SU-DHL-6 (cell line): Measurements from ENCODE around the gene CTTN.

Experiments
- H2AFZ ChIP-seq: fragments of 200-600 bp; sonication (generic); 2 replicates; pipeline ENCODE4 v1.6.1; 2014; ENCODE audit warnings: low read depth, mild to moderate bottlenecking, moderate library complexity, mixed read lengths, antibody characterized with exemption, low read length; ENCODE audit not compliant: severe bottlenecking
- H3F3A ChIP-seq: fragments of 200-600 bp; shearing (Covaris generic); 2 replicates; pipeline ENCODE4 v1.6.0; 2016; ENCODE audit warnings: antibody characterized with exemption, mild to moderate bottlenecking; ENCODE audit not compliant: insufficient read depth
- H3K27ac ChIP-seq: fragments of 200-600 bp; sonication (generic); 2 replicates; pipeline ENCODE4 v1.5.1; 2016; ENCODE audit warnings: low read depth, mild to moderate bottlenecking, low read length, moderate library complexity, mixed read lengths
- H3K27me3 ChIP-seq: fragments of 200-600 bp; sonication (generic), shearing (Covaris generic); 2 replicates; pipeline ENCODE4 v1.6.0; 2014; ENCODE audit warnings: mild to moderate bottlenecking, low read length
- H3K36me3 ChIP-seq: fragments of 200-600 bp; sonication (generic); 2 replicates; pipeline ENCODE4 v1.6.1; 2014; ENCODE audit warnings: mild to moderate bottlenecking, low read length, mixed read lengths
- H3K4me2 ChIP-seq: fragments of 300-600, 200-600 bp; shearing (Covaris generic), sonication (generic); 2 replicates; pipeline ENCODE4 v1.6.0; 2014; ENCODE audit warnings: low read length, low read depth, mild to moderate bottlenecking; ENCODE audit not compliant: poor library complexity, severe bottlenecking
- H3K4me3 ChIP-seq: fragments of 200-600 bp; sonication (generic); 2 replicates; pipeline ENCODE4 v1.5.1; 2014; ENCODE audit warnings: antibody characterized with exemption, low read length, mild to moderate bottlenecking, mixed read lengths; ENCODE audit not compliant: insufficient read depth, poor library complexity, severe bottlenecking
- H3K79me2 ChIP-seq: fragments of 200-600 bp; sonication (generic); 2 replicates; pipeline ENCODE4 v1.6.1; 2014; ENCODE audit warnings: mild to moderate bottlenecking, low read length, moderate library complexity; ENCODE audit not compliant: insufficient read depth
- H3K9ac ChIP-seq: fragments of 200-600 bp; sonication (generic); 2 replicates; pipeline ENCODE4 v1.7.0; 2014; ENCODE audit warnings: mild to moderate bottlenecking, low read length
- H3K9me2 ChIP-seq: fragments of 200-600 bp; sonication (generic); replicated peaks from 2 replicates; pipeline ENCODE4 v1.6.1; 2014; ENCODE audit warnings: low read length; ENCODE audit not compliant: insufficient read depth
- H3K9me3 ChIP-seq: fragments of 200-600 bp; sonication (generic); 2 replicates; pipeline ENCODE4 v1.6.1; 2014; ENCODE audit warnings: low read length, mixed read lengths; ENCODE audit not compliant: insufficient read depth
- H4K20me1 ChIP-seq: fragments of 200-600 bp; sonication (generic); 2 replicates; pipeline ENCODE4 v1.6.1; 2014; ENCODE audit warnings: low read depth, mild to moderate bottlenecking, antibody characterized with exemption, low read length, moderate library complexity, mixed read lengths
- EZH2phosphoT487 ChIP-seq: fragments of 200-600 bp; sonication (generic), shearing (Covaris generic); conservative IDR thresholded peaks from 2 replicates; pipeline ENCODE4 v1.6.1; 2018; ENCODE audit warnings: mild to moderate bottlenecking, antibody characterized with exemption, low read length, moderate library complexity, mixed read lengths
- TF ChIP-seq, protein P1 (sequence below): fragments of 200-600 bp; sonication (generic); IDR thresholded peaks from one replicate; pipeline ENCODE4 v1.5.1; 2017; ENCODE audit warnings: antibody characterized with exemption, mild to moderate bottlenecking, low read length, moderate library complexity; ENCODE audit not compliant: insufficient read depth, poor library complexity, severe bottlenecking

CTTN gene

DNA sequence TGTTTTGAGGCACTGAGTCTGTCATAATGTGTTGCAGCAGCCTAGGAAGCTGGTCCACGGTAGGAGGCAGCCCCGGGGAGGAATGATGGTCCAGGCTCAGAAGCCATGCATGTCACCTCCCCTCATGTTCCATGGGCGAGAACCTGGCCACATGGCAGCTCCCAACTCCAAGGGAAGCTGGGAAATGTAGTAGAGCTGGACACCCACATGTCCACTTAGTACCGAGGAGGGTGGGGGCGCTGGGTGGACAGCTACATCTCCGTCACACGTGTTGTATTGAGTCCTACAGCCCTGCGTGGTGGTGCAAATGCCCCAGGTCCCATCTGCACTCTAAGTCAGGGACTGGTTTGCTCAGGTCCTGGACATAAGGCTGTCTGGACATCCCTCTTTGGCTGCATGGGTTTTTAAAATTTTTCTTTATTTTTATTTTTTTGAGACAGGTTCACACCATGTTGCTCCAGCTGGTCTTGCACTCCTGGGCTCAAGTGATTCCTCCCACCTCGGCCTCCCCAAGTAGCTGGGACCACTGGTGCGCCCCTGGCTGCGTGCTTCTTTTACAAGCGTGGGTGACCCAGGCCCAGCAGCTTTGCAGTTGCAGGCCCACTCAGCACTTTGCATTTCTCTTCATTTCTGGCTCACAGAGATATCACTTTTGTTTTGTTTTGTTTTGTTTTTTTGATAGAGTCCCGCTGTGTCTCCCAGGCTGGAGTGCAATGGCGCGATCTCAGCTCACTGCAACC, 3.9 kb upstream of the CTTN start:
- Histone ChIP-seq H3K4me3 (no peak overlapping the region), H3F3A (peaks cover 7% of the 10 kb centered on the region; the same call in 1 of the 2 replicates), H4K20me1 (no peaks in the 10 kb centered on the region), H3K79me2 (peaks cover 48% of the 10 kb centered on the region), H3K36me3 (peaks cover 4% of the 10 kb centered on the region; the same call in 1 of the 2 replicates), H3K4me2 (no peak overlapping the region), H3K9me2 (no peaks in the 10 kb centered on the region), H3K27ac (no peak overlapping the region), H3K9me3 (no peaks in the 10 kb centered on the region), H2AFZ (no peak overlapping the region), H3K9ac (no peak overlapping the region), H3K27me3 (no peaks in the 10 kb centered on the region)
- TF ChIP-seq, protein P1, sequence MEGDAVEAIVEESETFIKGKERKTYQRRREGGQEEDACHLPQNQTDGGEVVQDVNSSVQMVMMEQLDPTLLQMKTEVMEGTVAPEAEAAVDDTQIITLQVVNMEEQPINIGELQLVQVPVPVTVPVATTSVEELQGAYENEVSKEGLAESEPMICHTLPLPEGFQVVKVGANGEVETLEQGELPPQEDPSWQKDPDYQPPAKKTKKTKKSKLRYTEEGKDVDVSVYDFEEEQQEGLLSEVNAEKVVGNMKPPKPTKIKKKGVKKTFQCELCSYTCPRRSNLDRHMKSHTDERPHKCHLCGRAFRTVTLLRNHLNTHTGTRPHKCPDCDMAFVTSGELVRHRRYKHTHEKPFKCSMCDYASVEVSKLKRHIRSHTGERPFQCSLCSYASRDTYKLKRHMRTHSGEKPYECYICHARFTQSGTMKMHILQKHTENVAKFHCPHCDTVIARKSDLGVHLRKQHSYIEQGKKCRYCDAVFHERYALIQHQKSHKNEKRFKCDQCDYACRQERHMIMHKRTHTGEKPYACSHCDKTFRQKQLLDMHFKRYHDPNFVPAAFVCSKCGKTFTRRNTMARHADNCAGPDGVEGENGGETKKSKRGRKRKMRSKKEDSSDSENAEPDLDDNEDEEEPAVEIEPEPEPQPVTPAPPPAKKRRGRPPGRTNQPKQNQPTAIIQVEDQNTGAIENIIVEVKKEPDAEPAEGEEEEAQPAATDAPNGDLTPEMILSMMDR, result no peak
- TF ChIP-seq EZH2phosphoT487, result no peak

DNA sequence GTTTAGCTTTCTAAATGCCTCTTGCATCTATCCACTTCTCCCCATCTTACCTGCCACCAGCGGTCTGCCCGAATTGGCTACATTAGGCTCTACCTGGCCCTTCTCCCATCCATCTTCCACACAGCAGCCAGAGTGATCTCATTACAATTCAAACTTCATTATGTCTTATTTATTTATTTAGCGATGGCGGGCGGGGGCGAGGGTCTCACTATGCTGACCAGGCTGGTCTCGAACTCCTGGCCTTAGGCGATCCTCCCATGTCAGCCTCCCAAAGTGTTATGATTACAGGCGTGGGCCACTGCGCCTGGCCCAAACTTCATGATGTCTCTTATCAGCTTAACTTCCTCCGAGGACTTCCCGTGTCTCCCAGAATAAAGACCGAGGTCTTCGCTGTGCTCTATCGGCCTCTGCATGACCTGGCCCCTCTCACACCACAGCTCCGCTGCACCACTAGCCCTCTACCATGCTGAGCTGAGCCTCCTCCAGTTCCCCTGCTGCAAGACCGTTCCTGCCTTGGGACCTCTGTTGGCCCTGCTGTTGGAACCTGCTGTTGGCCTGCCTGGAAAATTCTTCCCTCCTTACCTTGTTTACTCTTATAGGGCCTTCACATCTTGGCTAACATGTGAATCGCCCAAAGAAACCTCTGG, 870 bp upstream of the CTTN start:
- no peak for TF ChIP-seq EZH2phosphoT487
- TF ChIP-seq, protein P1, result no peak
- Histone ChIP-seq H3K36me3 (peaks cover 4% of the 10 kb centered on the region; the same call in 1 of the 2 replicates), H3K4me3 (peak overlapping the region; percentile 55), H2AFZ (peak overlapping the region; percentile 29), H3K9me2 (no peaks in the 10 kb centered on the region), H3K9me3 (no peaks in the 10 kb centered on the region; the same call in 1 of the 2 replicates), H3F3A (peaks cover 24% of the 10 kb centered on the region), H3K9ac (peak overlapping the region; percentile 70), H4K20me1 (no peaks in the 10 kb centered on the region), H3K79me2 (peaks cover 39% of the 10 kb centered on the region), H3K27ac (peak overlapping the region; percentile 77), H3K4me2 (peak overlapping the region; percentile 63), H3K27me3 (no peaks in the 10 kb centered on the region)

- TF ChIP-seq, protein P1, result no peak
- no peak for TF ChIP-seq EZH2phosphoT487
- Histone ChIP-seq H3K9ac (peak overlapping the region; percentile 70), H3F3A (peaks cover 24% of the 10 kb centered on the region), H2AFZ (no peak overlapping the region), H4K20me1 (no peaks in the 10 kb centered on the region), H3K27ac (peak overlapping the region; percentile 77), H3K27me3 (no peaks in the 10 kb centered on the region), H3K4me2 (peak overlapping the region; percentile 63), H3K36me3 (peaks cover 4% of the 10 kb centered on the region; the same call in 1 of the 2 replicates), H3K9me2 (no peaks in the 10 kb centered on the region), H3K79me2 (peaks cover 25% of the 10 kb centered on the region), H3K4me3 (peak overlapping the region; percentile 55), H3K9me3 (no peaks in the 10 kb centered on the region; the same call in 1 of the 2 replicates)
Measured at GRCh38 chr11:70398834-70399680, 728 bp downstream of the CTTN start.
